Fibroblast of villous mesenchyme (primary cell): ENCODE results near the gene CDKN1C. TPM values are rescaled to one million over a fixed set of nuclear protein-coding genes. Genes with fewer than 3 reads are reported as not detected.

Experiments used
- DNase-seq: peaks from one replicate; pipeline ENCODE4 v3.0.0-alpha.2; 2010; ENCODE audit warnings: low read depth
- H3K4me3 ChIP-seq: 2 replicates; pipeline ENCODE4 v1.5.1; 2011; ENCODE audit warnings: low read depth, mild to moderate bottlenecking, low read length
- CTCF ChIP-seq: IDR thresholded peaks from 2 replicates; pipeline ENCODE4 v1.5.1; 2012; ENCODE audit warnings: low read depth, mild to moderate bottlenecking, low read length; ENCODE audit not compliant: insufficient read depth
- total RNA-seq: library from RNA; depleted of rRNA; stranded (reverse); fragments of >200 nt; gene quantifications from 2 replicates; pipeline ENCODE4 v1.2.3, GENCODE V29; 2012

CDKN1C gene
- total RNA-seq, 1 donor, result 3.9 TPM

DNA sequence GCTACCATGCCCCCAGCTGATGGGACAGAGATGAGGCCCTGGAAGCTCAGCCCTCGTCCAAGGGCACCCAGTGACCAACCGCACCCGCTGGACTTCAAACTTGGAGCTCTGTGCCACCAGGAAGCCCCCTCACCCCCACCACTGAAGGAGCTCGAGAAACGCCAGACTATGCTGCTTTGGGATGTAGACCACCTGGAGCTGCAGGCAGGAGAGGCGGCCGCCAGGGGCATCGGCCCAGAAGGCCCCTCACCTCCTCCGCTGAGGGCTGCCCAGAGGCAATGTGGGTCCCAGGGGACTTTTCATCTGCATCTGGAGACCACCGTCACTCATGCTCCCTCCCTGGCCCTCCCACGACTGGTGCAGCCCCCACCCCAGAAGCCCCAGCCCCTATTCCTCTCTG, 28.3 kb downstream of the CDKN1C start:
- DNase-seq, result no peak
- TF ChIP-seq CTCF, result no peak
- no peak overlapping the region for H3K4me3 ChIP-seq

GRCh38 chr11:2855162-2855561, 30.4 kb downstream of the CDKN1C start:
- H3K4me3 ChIP-seq, result no peak overlapping the region
- TF ChIP-seq CTCF, result no peak
- no peak for DNase-seq

DNA sequence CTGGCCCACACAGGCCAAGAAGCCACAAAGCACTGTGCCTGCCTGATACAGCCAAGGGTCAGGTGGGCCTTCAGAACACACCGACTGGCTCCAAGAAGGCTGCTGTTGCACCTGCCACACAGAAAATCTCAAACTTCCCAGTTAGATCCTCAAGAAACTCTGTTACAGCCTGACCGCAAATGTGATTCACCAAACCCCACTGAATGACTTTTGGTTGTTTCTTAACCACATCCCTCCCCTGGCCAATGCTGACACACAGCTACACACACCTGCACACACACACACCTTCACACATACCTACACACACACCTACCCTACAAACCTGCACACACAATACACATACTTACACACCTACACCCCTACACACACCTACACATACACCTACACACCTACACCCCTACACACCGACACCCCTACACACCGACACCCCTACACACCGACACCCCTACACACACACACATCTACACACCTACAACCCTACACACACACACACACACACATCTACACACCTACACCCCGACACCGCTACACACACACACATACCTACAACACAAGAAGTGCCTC, 31.5 kb downstream of the CDKN1C start:
- TF ChIP-seq CTCF, result no peak
- no peak for DNase-seq
- H3K4me3 ChIP-seq, result no peak overlapping the region

GRCh38 chr11:2853401-2853800, 32.2 kb downstream of the CDKN1C start:
- DNase-seq, result no peak
- H3K4me3 ChIP-seq, result no peak overlapping the region
- no peak for TF ChIP-seq CTCF

DNA sequence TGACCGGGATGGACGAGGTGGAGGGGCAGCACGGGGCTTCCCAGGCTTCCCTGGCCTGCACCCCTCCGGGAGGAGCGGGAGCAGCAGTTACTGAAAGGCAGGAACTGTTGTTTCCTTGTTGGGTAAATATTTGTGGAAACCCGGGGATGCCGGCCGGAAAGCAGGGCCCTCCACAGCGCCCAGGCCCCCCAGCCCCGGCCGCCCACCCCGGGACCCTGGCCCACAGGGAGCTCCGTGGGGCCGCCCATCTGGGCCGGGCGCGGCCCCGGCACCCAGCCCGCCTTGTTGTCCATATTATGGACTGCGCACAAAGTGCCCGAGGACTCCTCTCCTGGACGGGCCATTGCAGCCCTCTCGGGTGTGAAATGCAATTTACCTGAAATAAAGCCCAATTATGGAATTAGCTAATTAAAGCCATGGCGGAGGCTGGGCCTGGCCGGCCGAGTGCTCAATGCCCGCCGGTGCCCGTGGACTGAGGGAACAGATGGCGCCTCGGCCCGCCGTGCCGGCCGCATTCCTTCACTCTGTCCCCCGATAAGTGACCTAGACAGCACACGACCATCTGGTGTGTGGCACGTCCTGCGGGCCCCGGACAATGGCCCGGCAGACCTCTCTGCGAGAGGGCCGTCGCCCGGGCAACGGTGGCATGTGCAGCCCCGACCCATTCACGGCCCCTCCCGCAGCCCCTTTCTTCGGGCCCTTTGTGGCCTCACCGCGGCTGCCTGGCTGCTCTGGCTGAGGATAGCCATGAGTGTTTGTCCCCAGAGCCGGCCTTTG, 35.4 kb downstream of the CDKN1C start:
- no peak for TF ChIP-seq CTCF
- DNase-seq, result no peak
- H3K4me3 ChIP-seq, result no peak overlapping the region

GRCh38 chr11:2848497-2848896, 37.1 kb downstream of the CDKN1C start:
- no peak overlapping the region for H3K4me3 ChIP-seq
- TF ChIP-seq CTCF, result no peak
- no peak for DNase-seq
